ENCODE data around the gene CETN2. TPM values are rescaled to one million over a fixed set of nuclear protein-coding genes. Genes with fewer than 3 reads are reported as not detected.

The CETN2 gene
- total and polyA plus RNA-seq, 7 donors = 9.2 to 29.8 (median 15.0) TPM

DNA sequence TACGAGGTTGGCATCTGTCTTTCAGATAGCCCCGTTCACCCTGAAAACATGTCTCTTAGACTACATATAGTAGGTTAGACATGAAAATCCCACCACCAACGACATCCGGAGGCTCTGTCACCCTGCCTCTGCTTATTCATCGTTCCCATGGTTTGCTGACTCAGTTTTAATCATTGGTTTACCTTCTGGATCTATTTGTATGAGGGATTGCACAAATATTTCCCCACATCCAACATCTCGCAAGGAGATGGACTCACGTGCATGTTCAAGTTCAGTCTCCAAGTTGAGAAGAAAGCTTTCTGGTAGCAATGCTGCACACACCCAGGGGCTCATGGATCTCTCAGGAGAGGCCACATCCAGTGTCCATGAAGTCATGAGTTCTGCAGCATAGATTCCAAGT lies 10.8 kb downstream of the CETN2 start:
- Histone ChIP-seq H3K4me3 (no peak overlapping the region), H3K36me3 (ENCODE audit: insufficient read depth in 1 of 2, low read depth in 1 of 2) (no peaks in the 10 kb centered on the region), H3K9me3 (no peaks in the 10 kb centered on the region), H3K27ac (no peak overlapping the region), H3K4me1 (no peaks in the 10 kb centered on the region), H3K27me3 (ENCODE audit: insufficient read depth in 3 of 3, low read length in 2 of 3) (peaks cover 0 to 16% (median 0%) of the 10 kb centered on the region in 3 donors)
- ATAC-seq (no peak), DNase-seq (no peak)
- intact Hi-C loops (cut with DNase I) = no loop called here
- WGBS, 3 donors = 76 to 87% (median 85%) methylated on average over 7 of the region's 7 CpGs
- TF ChIP-seq, protein P1, sequence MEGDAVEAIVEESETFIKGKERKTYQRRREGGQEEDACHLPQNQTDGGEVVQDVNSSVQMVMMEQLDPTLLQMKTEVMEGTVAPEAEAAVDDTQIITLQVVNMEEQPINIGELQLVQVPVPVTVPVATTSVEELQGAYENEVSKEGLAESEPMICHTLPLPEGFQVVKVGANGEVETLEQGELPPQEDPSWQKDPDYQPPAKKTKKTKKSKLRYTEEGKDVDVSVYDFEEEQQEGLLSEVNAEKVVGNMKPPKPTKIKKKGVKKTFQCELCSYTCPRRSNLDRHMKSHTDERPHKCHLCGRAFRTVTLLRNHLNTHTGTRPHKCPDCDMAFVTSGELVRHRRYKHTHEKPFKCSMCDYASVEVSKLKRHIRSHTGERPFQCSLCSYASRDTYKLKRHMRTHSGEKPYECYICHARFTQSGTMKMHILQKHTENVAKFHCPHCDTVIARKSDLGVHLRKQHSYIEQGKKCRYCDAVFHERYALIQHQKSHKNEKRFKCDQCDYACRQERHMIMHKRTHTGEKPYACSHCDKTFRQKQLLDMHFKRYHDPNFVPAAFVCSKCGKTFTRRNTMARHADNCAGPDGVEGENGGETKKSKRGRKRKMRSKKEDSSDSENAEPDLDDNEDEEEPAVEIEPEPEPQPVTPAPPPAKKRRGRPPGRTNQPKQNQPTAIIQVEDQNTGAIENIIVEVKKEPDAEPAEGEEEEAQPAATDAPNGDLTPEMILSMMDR (IDR thresholded peaks at IDR 0.05) = no peak

GRCh38 chrX:152819266-152819665 lies 11.3 kb downstream of the CETN2 start:
- TF ChIP-seq, protein P1 (IDR thresholded peaks at IDR 0.05) = no peak
- Histone ChIP-seq H3K4me1 (no peaks in the 10 kb centered on the region), H3K36me3 (ENCODE audit: insufficient read depth in 1 of 2, low read depth in 1 of 2) (no peaks in the 10 kb centered on the region), H3K27ac (no peak overlapping the region), H3K27me3 (ENCODE audit: insufficient read depth in 3 of 3, low read length in 2 of 3) (peaks cover 0 to 14% (median 0%) of the 10 kb centered on the region in 3 donors), H3K9me3 (no peaks in the 10 kb centered on the region), H3K4me3 (no peak overlapping the region)
- ATAC-seq (no peak), DNase-seq (no peak)
- intact Hi-C loops (cut with DNase I) = no loop called here
- WGBS, 3 donors = 43 to 81% (median 74%) methylated on average over 2 of the region's 2 CpGs

DNA sequence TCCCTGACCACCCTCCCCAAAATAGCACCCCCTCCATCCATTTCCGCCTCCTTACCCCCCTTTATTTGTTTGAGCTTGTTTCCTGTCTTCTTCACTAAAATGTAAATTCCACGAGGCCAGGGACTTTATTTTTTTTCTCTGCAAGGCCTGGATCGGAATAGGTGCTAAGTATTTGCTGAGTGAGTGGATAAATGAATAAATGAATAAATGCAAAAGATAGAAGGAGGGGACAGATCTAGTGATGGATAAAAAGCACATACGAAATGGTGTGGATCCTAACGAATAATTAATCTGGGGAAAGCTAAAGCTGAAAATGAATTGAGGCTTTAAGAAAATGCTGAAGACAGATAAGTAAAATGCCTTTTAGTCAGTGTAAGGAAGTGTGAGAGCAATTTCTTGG lies 12.2 kb downstream of the CETN2 start:
- ATAC-seq (no peak), DNase-seq (no peak)
- Histone ChIP-seq H3K27ac (no peak overlapping the region), H3K9me3 (no peaks in the 10 kb centered on the region), H3K27me3 (ENCODE audit: insufficient read depth in 3 of 3, low read length in 2 of 3) (peaks cover 0 to 12% (median 0%) of the 10 kb centered on the region in 3 donors), H3K4me3 (no peak overlapping the region), H3K36me3 (ENCODE audit: insufficient read depth in 1 of 2, low read depth in 1 of 2) (no peaks in the 10 kb centered on the region), H3K4me1 (no peaks in the 10 kb centered on the region)
- 71 to 81% (median 78%) methylated on average over 5 of the region's 5 CpGs for WGBS, 3 donors
- intact Hi-C loops (cut with DNase I) = no loop called here
- TF ChIP-seq, protein P1 (IDR thresholded peaks at IDR 0.05) = no peak

- H3K4me1 ChIP-seq = no peaks in the 10 kb centered on the region
- H3K27me3 ChIP-seq (ENCODE audit: insufficient read depth in 3 of 3, low read length in 2 of 3) = peaks cover 0 to 12% (median 0%) of the 10 kb centered on the region in 3 donors
- H3K4me3 ChIP-seq = no peak overlapping the region
- 32 to 35% (median 33%) methylated on average over 6 of the region's 6 CpGs for WGBS, 3 donors
- no peaks in the 10 kb centered on the region for H3K9me3 ChIP-seq
- ATAC-seq (no peak), DNase-seq (no peak)
- TF ChIP-seq, protein P1 (IDR thresholded peaks at IDR 0.05) = peak; percentile 19
- no peak overlapping the region for H3K27ac ChIP-seq
- no peaks in the 10 kb centered on the region for H3K36me3 ChIP-seq (ENCODE audit: insufficient read depth in 1 of 2, low read depth in 1 of 2)
- intact Hi-C loops (cut with DNase I) = no loop called here
Measured at GRCh38 chrX:152817078-152817764, 13.3 kb downstream of the CETN2 start.

GRCh38 chrX:152814048-152814447 lies 16.5 kb downstream of the CETN2 start:
- intact Hi-C loops (cut with DNase I) = no loop called here
- H3K36me3 ChIP-seq (ENCODE audit: insufficient read depth in 1 of 2, low read depth in 1 of 2) = no peaks in the 10 kb centered on the region
- H3K9me3 ChIP-seq = no peaks in the 10 kb centered on the region
- H3K27ac ChIP-seq = no peak overlapping the region
- 41 to 69% (median 47%) methylated on average over 5 of the region's 5 CpGs for WGBS, 3 donors
- no peaks in the 10 kb centered on the region for H3K4me1 ChIP-seq
- DNase-seq (no peak), ATAC-seq (no peak)
- peaks cover 0 to 16% (median 0%) of the 10 kb centered on the region in 3 donors for H3K27me3 ChIP-seq (ENCODE audit: insufficient read depth in 3 of 3, low read length in 2 of 3)
- H3K4me3 ChIP-seq = no peak overlapping the region
- TF ChIP-seq, protein P1 (IDR thresholded peaks at IDR 0.05) = no peak
